Measurements from ENCODE around the gene DIP2C.
"Not testable (repeated sequence)": the region's sequence is repeated elsewhere in the genome, so short reads cannot be mapped to it uniquely, and the experiment has no call there.

DNA sequence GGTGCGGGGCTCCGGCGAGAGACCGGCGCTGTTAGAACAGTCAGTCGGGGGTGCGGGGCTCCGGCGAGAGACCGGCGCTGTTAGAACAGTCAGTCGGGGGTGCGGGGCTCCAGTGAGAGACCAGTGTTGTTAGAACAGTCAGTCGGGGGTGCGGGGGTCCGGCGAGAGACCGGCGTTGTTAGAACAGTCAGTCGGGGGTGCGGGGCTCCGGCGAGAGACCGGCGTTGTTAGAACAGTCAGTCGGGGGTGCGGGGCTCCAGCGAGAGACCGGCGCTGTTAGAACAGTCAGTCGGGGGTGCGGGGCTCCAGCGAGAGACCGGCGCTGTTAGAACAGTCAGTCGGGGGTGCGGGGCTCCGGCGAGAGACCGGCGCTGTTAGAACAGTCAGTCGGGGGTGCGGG is 366.4 kb downstream of the DIP2C start:
- TF ChIP-seq CTCF, POLR2A (IDR thresholded peaks at IDR 0.05): not testable (repeated sequence)
